HG03060 (cell line): ENCODE measurements around the gene PDE4B.
"Not testable (repeated sequence)": the region's sequence is repeated elsewhere in the genome, so short reads cannot be mapped to it uniquely, and the experiment has no call there.

Experiments
- ATAC-seq: cut with Tn5 transposase; IDR thresholded peaks from one replicate; pipeline ENCODE4 v1.9.1; 2021; ENCODE audit warnings: low read depth, moderate number of reproducible peaks; ENCODE audit not compliant: unreplicated experiment

PDE4B gene

DNA sequence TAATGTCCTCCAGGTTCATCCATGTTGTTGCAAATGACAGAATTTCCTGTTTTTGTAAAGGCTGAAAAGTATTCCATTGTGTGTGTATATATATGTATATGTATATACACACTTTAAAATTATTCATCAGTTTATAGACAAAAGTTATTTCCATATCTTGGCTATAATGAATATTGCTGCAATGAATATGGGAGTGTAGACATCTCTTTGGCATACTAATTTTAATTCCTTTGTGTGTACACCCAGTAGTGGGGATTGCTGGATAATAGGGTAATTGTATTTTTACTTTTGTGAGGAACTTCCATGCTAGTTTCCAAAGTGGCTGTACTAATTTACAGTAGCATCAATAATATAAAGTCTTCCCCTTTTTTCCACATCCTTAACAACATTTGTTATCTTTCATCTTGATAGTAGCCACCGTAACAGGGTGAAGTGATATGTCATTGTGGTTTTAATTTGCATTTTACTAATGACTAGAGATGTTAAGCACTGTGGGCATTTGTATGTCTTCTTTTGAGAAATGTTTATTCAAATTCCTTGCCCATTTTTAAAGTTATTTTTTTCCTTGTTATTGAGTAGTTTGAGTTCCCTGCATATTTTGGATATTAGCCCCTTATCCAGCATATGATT, 243.0 kb downstream of the PDE4B start:
- no peak for ATAC-seq

DNA sequence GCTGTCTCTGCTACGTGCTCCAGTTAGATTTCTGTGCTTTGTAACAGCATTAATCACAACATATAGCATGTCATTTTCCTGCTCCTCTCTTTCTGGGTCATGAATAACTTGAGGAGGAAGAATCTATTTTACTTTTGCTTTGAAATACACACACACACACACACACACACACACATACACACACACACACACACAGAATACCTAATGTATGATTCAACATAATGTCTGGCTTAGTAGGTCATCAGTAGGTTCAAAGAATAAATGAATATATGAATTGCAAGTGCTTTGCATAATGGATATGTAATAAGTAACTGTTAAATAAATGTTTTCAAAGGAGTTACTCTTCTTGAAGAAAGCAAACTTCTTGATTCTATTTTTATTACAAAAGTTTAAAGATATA, 249.0 kb downstream of the PDE4B start:
- no peak for ATAC-seq

DNA sequence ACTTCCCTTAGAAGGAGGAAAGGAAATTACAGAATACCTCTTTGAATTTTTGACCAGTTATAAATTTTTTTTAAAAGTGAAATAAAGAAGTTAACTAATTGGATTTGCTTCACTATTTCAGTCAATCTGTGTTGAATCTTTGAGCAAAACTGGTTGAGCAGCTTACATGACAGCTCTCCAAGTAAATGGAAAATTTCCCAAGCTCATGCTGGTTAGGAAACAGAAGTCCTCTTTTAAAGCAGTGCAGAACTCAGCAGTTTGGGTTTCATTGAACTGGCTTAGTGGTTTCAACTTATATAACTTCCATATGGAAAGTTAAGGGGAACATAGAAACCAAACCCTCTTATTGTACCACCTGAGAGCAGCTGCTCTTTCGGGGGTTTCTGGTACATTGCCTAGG, 250.5 kb downstream of the PDE4B start:
- ATAC-seq = no peak

DNA sequence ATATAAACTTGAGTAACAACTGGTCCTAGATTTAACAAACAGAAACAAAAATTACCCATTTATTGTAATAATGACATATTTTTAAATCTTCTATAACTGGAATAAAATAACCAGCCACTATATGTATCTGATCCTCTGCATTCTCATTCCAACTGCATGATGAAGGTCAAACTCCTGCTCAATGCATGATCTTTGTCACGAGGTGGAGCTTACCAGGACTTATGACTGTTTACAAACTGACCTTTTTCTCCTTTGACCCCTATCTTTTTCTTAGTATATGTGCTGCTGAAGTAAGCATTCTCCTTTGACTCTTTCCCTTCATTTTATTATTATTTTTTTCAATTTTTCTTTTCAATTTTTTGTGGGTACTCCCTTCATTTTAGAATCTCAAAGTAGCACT, 252.2 kb downstream of the PDE4B start:
- no peak for ATAC-seq

DNA sequence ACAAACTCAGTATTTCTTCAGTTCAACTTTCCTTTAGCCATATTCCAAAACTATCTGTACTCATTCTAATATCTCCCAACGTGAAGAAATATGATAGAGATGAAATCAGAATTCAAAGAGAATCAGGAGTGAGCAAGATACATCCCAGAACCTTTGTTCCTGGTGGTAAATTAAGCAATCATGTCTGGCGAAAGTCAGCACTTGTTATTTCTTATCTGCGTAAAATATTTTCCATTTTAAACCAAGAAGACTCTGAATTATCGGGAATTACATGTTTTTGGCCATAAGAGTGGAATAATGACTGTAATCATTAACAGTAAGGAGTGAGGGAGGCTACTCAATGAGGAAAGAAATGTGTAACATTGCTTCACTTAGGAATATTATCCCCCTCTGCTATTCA, 253.7 kb downstream of the PDE4B start:
- no peak for ATAC-seq

DNA sequence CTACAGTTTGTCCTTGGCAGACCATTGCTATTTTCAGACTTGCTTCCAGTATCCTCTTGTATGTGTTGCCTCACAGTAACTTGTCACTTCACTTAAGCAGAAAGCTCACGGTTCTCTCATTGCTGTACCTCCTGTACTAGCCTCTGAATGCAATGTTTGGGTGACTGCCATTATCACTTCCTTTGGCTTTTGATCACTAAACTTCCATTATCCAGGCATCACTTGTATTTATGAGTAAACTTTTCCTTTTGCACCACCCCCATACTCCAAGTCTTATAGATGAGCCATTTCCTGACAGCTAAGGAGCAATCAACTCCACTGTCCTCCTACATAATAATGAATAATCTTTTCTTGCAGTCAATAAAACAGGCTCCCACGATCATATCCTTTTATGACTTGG, 255.3 kb downstream of the PDE4B start:
- no peak for ATAC-seq

DNA sequence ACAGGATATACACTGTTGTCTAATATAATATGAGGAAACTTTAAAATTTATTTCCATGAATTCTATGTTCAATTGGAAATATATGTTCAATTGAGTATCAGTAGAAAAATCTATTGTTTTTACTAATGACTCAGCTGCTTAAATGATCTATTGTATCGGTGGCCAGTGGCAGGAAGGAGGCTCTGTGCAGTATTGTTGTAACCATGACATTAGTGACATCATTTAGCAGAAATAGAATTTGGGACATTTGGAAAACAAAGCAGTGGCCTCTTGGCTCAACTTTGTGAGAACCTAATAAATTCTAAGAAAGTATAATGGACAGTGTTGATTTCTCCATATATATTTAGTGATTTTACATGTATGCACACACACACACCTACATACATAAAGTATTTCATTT, 257.4 kb downstream of the PDE4B start:
- ATAC-seq = no peak

DNA sequence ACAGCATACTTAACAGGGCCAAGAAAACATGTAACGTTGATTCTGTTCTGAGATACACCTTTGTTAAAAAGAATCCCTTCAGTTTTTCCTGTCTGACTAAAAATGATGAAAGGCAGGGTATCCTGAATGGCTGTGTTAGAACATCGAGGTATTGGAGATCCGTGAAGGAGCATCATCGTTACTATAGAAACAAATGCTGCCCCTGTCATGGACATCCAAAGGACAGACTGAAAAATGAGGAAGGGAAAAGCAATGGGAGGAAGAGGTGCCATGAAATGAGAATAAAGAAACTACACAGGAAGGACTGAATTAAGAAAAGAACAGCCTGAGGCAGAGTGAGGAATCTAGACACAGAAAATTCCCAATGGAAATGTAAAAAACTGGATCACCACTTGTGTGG, 257.9 kb downstream of the PDE4B start:
- ATAC-seq = no peak

DNA sequence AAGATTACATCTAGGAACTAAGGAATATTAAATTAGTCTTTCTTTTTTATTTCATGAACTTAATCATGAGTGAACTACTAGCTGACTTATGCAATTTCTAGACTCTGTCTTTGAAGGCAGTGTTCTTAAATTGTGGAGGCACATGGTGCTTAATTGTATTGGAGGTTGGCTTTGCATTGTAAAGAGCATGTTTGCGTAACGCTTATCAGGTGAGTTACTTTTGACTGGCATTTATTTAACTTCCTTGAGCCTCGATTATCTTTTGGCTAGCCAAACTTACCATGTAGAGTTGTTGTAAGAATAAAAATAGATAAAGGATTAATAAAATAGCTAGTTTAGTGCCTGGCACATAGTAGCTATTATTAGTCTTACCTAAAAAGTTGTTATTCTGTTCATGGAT, 262.4 kb downstream of the PDE4B start:
- no peak for ATAC-seq

DNA sequence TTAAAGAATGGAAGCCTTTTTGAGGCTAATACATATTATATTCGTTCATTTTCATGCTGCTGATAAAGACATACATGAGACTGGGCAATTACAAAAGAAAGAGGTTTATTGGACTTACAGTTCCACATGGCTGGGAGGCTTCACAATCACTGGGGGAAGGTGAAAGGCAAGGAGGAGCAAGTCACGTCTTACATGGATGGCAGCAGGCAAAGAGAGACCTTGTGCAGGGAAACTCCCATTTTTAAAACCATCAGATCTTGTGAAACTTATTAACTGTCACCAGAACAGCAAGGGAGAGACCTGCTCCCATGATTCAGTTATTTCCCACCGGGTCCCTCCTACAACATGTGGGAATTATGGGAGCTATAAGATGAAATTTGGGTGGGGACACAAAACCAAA, 264.8 kb downstream of the PDE4B start:
- ATAC-seq = not testable (repeated sequence)

DNA sequence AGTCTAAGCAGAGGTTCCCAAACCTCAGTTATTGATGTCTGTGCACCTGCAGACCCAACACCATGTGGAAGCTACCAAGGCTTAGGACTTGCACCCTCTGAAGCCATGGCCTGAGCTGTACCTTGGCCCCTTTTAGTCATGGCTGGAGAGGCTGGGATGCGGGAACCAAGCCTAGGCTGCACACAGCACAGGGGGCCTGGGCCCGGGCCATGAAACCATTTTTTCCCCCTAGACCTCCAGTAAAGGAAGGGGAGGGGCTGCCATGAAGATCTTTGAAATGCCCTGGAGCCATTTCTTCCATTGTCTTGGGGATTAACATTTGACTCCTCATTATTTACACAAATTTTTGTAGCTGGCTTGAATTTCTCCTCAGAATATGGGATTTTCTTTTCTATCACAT, 265.9 kb downstream of the PDE4B start:
- ATAC-seq = no peak

DNA sequence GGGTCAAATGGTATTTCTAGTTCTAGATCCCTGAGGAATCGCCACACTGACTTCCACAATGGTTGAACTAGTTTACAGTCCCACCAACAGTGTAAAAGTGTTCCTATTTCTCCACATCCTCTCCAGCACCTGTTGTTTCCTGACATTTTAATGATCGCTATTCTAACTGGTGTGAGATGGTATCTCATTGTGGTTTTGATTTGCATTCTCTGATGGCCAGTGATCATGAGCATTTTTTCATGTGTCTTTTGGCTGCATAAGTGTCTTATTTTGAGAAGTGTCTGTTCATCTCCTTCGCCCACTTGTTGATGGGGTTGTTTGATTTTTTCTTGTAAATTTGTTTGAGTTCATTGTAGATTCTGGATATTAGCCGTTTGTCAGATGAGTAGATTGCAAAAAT, 274.5 kb downstream of the PDE4B start:
- ATAC-seq = not testable (repeated sequence)

DNA sequence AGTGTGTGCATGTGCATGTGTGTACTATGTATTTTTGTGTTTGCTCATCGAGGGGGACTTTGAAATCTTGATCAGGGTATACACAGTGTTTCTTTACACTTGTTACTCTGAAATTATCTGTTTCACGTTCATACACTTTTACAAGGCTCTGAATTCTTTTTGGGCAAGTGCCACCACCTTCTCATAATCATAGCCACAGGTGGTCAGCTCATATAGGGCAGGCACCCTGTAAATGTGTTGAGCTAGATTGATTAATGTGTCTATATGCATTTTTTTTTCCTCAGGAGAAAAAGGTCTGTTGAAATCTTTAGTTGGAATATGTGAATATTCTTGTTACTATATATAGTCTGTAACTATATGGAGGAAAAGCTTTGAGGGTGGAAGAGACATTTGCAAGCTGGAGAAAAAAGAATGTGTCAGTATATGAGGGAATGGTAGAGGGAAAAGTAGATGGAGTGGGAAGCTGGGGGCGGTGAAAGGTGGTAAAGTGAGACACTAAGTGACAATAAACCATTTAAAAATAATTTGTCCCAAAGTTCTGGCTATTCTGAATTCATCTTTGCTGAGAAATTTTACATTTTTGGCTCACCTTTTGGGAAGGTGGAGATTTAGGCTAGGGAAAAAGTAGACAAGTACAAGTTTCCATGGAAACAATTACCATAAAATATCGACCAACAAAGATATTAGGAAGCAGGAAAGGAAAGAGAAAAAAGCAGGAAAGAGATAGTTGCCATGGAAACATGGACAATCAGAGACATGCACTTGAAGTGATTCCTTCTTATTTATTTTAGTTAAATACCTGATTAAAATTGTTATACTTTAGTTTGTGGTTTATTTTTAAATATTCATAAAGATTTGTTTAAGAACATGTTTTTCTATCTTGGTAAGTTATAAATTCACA, 277.5 kb downstream of the PDE4B start:
- no peak for ATAC-seq

DNA sequence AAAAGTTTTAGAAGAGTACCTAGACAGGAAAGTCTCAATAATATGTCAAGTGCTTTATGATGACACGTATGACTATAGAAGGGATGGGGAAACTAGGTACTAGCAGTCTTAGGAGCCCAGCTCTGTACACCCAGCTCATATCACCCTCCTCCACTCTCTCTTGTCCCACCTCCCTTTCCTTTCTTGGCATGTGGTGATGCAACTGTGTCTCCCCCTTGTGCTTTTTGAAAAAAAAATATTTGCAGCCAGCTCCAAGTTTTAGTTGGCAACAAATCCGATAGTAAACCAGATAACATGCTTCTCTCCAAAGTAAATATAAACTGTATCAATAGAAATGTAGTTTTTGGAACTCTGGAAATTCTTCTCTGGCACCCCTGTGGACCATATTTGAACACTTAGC, 280.7 kb downstream of the PDE4B start:
- no peak for ATAC-seq

DNA sequence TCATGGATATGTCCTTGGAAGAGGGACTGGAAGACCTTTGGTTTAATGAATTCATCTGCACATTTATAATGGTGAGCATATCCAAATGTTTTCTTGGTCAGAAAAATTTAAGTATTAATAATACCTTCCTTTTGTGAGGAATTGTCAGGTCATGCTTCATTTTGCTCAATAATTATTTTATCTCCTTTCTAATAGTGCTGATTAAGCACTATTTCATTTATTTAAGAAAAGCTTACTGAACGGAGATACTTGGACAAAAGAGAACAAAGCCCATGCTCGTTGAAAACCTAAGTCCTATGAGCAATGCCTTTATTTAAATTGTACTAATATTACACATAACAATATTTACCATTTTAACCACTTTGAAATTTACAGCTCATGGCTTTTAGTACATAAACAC, 281.5 kb downstream of the PDE4B start:
- ATAC-seq = no peak

DNA sequence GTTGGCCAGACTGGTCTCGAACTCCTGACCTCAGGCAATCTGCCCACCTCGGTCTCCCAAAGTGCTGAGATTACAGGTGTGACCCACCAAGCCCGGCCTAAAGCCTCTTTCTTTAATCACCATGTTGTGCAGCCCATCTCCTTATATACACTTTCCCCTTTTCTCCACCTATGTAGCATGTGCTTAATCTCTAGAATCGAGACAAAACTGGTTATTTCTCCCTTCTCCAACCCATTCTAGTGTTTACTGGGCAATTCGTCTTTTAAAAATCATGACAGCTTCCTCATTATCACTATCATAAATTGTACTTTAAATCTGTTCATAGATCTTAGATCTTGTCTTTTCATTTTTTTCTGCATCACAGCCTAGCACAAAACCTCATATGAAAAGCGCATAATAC, 285.7 kb downstream of the PDE4B start:
- no peak for ATAC-seq

DNA sequence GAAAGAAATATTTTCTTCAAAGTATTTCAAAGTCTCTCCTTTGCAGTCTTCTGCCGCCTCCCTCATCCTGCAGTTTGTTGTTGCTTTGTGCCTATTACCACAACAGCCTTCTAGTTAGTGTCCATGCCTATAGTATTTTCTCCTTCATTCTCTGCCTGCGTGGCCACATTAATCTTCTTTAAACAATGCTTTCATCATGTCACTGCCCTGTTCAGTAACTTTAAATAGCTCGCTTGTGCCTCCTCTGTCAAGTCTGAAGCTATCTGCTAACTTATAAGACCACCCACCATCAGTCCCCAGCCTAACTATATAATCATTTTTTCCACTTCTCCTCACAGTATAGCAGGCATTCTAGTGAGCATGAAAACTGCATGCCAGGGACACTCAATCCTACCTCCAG, 290.3 kb downstream of the PDE4B start:
- ATAC-seq = no peak

DNA sequence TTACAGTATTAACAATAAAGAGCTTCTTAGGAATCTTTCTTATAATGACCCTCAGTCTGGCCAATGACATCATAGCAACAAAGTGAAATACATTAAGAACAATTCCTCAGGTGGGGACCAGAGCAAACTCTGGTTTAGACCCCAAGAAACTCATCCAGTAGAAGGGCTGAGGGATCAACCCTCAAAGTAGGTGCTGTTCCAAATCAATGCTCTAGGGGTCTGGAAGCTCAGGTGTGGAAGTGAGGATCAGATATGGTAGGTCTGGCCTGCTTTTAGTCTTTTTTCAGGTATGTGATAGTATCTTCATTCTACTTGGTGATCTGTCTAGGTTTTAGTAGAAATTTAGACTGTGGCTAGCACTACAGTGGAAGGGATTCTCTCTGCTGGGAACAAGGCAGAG, 291.7 kb downstream of the PDE4B start:
- no peak for ATAC-seq

DNA sequence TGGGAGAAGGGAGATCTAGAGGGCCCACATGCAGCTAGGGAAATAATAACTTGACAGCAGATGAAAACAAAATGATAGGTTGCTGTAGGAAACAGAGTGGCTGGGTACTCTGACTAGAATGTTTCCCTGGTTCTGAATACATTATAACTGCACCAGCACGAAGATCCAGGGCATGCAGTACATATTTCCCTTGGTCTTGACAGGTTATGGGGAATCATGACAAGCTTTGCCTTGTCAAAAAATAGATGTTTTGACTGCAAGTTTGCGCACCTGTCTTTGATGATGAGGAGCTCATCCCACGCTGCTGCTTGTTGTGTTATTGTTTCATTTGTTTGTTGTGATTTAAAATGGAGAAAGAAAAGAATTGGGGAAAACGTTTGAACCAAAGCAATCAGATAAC, 292.9 kb downstream of the PDE4B start:
- ATAC-seq = no peak

DNA sequence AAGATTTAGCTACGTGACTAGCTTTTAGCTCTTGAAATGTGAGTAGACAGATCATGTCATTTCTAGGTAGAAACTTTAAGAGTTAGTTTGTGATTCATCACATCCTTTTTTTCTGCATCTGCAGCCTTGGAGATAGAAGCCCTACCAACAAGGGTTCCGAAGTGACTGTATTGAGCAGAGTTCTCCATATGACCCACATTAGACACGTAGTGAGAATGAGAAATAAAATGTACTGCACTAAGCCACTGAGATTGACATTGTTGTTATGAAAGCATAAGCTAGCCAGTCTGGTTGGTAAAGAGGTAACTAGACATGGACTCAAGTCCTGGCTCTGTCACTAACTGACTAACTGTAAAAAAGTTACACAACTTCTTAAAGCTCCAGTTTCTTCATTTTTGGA, 296.1 kb downstream of the PDE4B start:
- no peak for ATAC-seq

DNA sequence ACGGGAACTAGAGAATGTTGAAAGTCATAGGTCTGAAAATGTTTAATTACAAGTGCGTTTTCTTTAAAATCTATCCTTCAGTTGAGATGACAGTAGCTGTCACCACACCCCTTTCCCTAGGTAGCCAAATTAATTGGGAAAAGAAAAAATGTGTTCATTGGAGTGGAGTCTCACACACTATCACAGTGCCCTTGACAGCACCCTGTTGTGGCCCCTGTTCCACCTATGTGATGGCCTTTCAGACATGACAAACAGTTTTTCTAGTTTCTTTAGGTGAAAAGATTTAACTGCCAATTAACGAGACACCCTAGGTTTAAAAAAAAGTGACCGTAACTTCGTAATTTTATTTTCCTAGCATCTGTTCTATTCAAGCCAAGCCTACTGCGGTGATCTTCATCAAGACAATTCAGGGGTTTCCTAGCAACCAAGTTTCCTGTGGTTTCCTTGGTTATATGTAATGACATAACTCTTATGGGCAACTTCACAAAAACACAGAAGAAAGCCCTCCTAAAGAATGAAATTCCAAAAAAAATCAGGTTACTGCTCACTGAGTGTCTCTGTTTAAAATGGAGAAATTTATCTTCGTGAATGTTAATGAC, 298.3 kb downstream of the PDE4B start:
- no peak for ATAC-seq

DNA sequence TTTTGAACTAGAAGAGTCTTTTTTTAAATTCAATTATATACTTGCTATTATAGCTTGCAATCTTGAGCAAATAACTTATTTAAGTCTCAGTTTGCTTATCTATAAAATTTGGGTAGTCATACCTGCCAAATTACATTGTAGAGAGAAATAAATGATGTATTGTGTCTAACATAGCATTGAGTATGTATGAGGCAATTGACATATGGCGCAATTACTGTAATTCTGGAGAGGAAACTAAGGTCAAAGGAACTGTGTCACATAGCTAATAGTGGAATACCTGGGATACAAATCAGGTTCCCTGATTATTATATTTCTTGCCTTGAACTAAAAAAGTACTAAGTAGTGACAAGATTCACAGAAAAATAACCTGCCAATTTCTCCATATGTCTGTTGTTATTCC, 302.5 kb downstream of the PDE4B start:
- no peak for ATAC-seq
